K562 (cell line): ENCODE measurements around the gene SPRR2A.
"Not testable (repeated sequence)": the region's sequence is repeated elsewhere in the genome, so short reads cannot be mapped to it uniquely, and the experiment has no call there.

Experiments
- CHD4 ChIP-seq: fragments of 200-600 bp; sonication (generic); IDR thresholded peaks from 3 replicates; pipeline ENCODE4 v1.6.1; 2012; ENCODE audit warnings: low read depth, mild to moderate bottlenecking, mixed read lengths, low read length, inconsistent platforms; ENCODE audit not compliant: insufficient read depth, insufficient replicate concordance, poor library complexity, severe bottlenecking
- CREB1 ChIP-seq, 2 experiments: sonication (generic) in 1 of 2; formaldehyde crosslinking in 1 of 2; IDR thresholded peaks; 2 replicates each; pipeline versions ENCODE4 v1.6.1 to v1.8.0; 2012 to 2022; ENCODE audit warnings: inconsistent platforms in 1 of 2, mild to moderate bottlenecking in 1 of 2, missing genetic modification reagents in 1 of 2, moderate library complexity in 1 of 2
- EP300 ChIP-seq: IDR thresholded peaks from 2 replicates; pipeline ENCODE4 v1.6.1; 2012; ENCODE audit warnings: low read length, improper control_type of control experiment
- MTA3 ChIP-seq: fragments of 450-650 bp; formaldehyde crosslinking; IDR thresholded peaks from 2 replicates; pipeline ENCODE4 v1.6.1; 2017; ENCODE audit warnings: mild to moderate bottlenecking, borderline replicate concordance
- NFATC3 ChIP-seq: fragments of 450-650 bp; IDR thresholded peaks from 2 replicates; pipeline ENCODE4 v1.6.1; 2017; ENCODE audit warnings: mild to moderate bottlenecking
- NR0B1 ChIP-seq: fragments of 450-650 bp; IDR thresholded peaks from one replicate; pipeline ENCODE4 v1.6.1; 2018; ENCODE audit warnings: mild to moderate bottlenecking, moderate library complexity; ENCODE audit not compliant: partially characterized antibody
- NR1H2 ChIP-seq: sonication (generic); formaldehyde crosslinking; IDR thresholded peaks from 2 replicates; pipeline ENCODE4 v1.4.0; 2020; ENCODE audit warnings: mild to moderate bottlenecking, missing genetic modification reagents
- NR3C1 ChIP-seq: sonication (generic); formaldehyde crosslinking; IDR thresholded peaks from 2 replicates; pipeline ENCODE4 v1.8.1; 2022; ENCODE audit warnings: missing genetic modification reagents
- ZFX ChIP-seq: sonication (generic); formaldehyde crosslinking; IDR thresholded peaks from 2 replicates; pipeline ENCODE4 v1.8.0; 2022; ENCODE audit warnings: mild to moderate bottlenecking, missing genetic modification reagents, moderate library complexity
- ZKSCAN1 ChIP-seq: fragments of 150-350 bp; IDR thresholded peaks from 2 replicates; pipeline ENCODE4 v1.6.1; 2016; ENCODE audit warnings: low read depth, low read length
- ZNF324 ChIP-seq: fragments of 250-450 bp; sonication (Bioruptor Pico); IDR thresholded peaks from 2 replicates; pipeline ENCODE4 v1.4.0; 2020; ENCODE audit warnings: mild to moderate bottlenecking
- ZNF384 ChIP-seq: IDR thresholded peaks from 2 replicates; pipeline ENCODE4 v1.6.1; 2012; ENCODE audit warnings: low read depth, low read length, improper control_type of control experiment
- TF ChIP-seq, protein P1 (sequence below), 3 experiments: IDR thresholded peaks in 2 of 3; conservative IDR thresholded peaks in 1 of 3; 2 replicates each; pipeline ENCODE4 v1.5.1; 2011 to 2012; ENCODE audit warnings: low read length in 3 of 3, mild to moderate bottlenecking in 3 of 3, control low read depth in 2 of 3, improper control_type of control experiment in 1 of 3, inconsistent platforms in 1 of 3, low read depth in 1 of 3, mixed read lengths in 1 of 3, moderate library complexity in 1 of 3; ENCODE audit not compliant: insufficient read depth in 2 of 3
- TF ChIP-seq, protein P2 (sequence below): sonication (generic); formaldehyde crosslinking; IDR thresholded peaks from 2 replicates; pipeline ENCODE4 v1.8.0; 2022; ENCODE audit warnings: mild to moderate bottlenecking, missing genetic modification reagents, borderline replicate concordance

GRCh38 chr1:153022340-153022739, 35.0 kb downstream of the SPRR2A start:
- TF ChIP-seq, protein P1, sequence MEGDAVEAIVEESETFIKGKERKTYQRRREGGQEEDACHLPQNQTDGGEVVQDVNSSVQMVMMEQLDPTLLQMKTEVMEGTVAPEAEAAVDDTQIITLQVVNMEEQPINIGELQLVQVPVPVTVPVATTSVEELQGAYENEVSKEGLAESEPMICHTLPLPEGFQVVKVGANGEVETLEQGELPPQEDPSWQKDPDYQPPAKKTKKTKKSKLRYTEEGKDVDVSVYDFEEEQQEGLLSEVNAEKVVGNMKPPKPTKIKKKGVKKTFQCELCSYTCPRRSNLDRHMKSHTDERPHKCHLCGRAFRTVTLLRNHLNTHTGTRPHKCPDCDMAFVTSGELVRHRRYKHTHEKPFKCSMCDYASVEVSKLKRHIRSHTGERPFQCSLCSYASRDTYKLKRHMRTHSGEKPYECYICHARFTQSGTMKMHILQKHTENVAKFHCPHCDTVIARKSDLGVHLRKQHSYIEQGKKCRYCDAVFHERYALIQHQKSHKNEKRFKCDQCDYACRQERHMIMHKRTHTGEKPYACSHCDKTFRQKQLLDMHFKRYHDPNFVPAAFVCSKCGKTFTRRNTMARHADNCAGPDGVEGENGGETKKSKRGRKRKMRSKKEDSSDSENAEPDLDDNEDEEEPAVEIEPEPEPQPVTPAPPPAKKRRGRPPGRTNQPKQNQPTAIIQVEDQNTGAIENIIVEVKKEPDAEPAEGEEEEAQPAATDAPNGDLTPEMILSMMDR (IDR thresholded peaks at IDR 0.05 in 2 of 3, conservative IDR thresholded peaks at IDR 0.05 in 1 of 3; ENCODE audit: insufficient read depth in 2 of 3, low read depth in 1 of 3, low read length in 3 of 3): not testable (repeated sequence)
- TF ChIP-seq, protein P2, sequence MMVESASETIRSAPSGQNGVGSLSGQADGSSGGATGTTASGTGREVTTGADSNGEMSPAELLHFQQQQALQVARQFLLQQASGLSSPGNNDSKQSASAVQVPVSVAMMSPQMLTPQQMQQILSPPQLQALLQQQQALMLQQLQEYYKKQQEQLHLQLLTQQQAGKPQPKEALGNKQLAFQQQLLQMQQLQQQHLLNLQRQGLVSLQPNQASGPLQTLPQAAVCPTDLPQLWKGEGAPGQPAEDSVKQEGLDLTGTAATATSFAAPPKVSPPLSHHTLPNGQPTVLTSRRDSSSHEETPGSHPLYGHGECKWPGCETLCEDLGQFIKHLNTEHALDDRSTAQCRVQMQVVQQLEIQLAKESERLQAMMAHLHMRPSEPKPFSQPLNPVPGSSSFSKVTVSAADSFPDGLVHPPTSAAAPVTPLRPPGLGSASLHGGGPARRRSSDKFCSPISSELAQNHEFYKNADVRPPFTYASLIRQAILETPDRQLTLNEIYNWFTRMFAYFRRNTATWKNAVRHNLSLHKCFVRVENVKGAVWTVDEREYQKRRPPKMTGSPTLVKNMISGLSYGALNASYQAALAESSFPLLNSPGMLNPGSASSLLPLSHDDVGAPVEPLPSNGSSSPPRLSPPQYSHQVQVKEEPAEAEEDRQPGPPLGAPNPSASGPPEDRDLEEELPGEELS: not testable (repeated sequence)
- not testable (repeated sequence) for TF ChIP-seq CHD4; ZKSCAN1; NFATC3; MTA3; NR1H2 (CRISPR knock-in tag); ZNF384; NR0B1; ZFX; CREB1 (IDR thresholded peaks at IDR 0.05); CREB1 (CRISPR knock-in tag; IDR thresholded peaks at IDR 0.05); ZNF324 (CRISPR knock-in tag); NR3C1 (CRISPR knock-in tag); EP300
